GM12801 (cell line): Measurements from ENCODE around the gene RPL4.

Experiments used
- CTCF ChIP-seq: IDR thresholded peaks from one replicate; pipeline ENCODE4 v1.5.1; 2011; ENCODE audit warnings: control low read depth; ENCODE audit not compliant: insufficient read length; ENCODE audit errors: extremely low read depth

RPL4 gene

GRCh38 chr15:66514586-66514985, 9.9 kb upstream of the RPL4 start:
- no peak for TF ChIP-seq CTCF

GRCh38 chr15:66508293-66508883, 3.7 kb upstream of the RPL4 start:
- no peak for TF ChIP-seq CTCF

- no peak for TF ChIP-seq CTCF
Measured at GRCh38 chr15:66505818-66506217, 1.2 kb upstream of the RPL4 start.

- TF ChIP-seq CTCF = no peak
Measured at GRCh38 chr15:66505430-66505811, 766 bp upstream of the RPL4 start.

- no peak for TF ChIP-seq CTCF
Measured at GRCh38 chr15:66503780-66504562, 684 bp downstream of the RPL4 start.

GRCh38 chr15:66502491-66502890, 2.2 kb downstream of the RPL4 start:
- no peak for TF ChIP-seq CTCF

- TF ChIP-seq CTCF = no peak
Measured at GRCh38 chr15:66498501-66499386, 5.9 kb downstream of the RPL4 start.
